ENCODE measurements around the gene RREB1. TPM values are rescaled to one million over a fixed set of nuclear protein-coding genes. Genes with fewer than 3 reads are reported as not detected.
A peak's percentile ranks its signal among the peaks of the same experiment; 100 is the strongest.

Gene RREB1
- total and polyA plus RNA-seq, 7 donors: 6.0 to 31.9 (median 20.7) TPM

GRCh38 chr6:7078856-7079255 lies 28.9 kb upstream of the RREB1 start:
- intact Hi-C loops (cut with DNase I): no loop called here
- no peaks in the 10 kb centered on the region for H3K4me1 ChIP-seq
- H3K4me3 ChIP-seq: no peak overlapping the region
- no peaks in the 10 kb centered on the region for H3K27me3 ChIP-seq
- no peak overlapping the region for H3K27ac ChIP-seq
- 75 to 89% methylated on average over 6 of the region's 6 CpGs for WGBS, 2 donors
- no peaks in the 10 kb centered on the region for H3K36me3 ChIP-seq
- H3K9me3 ChIP-seq: no peaks in the 10 kb centered on the region
- DNase-seq: no peak
- no peak for TF ChIP-seq POLR2A (IDR thresholded peaks at IDR 0.05)
- no peak for TF ChIP-seq CTCF (IDR thresholded peaks at IDR 0.05)
- TF ChIP-seq POLR2AphosphoS5 (IDR thresholded peaks at IDR 0.05): no peak
- no peak for TF ChIP-seq EP300 (IDR thresholded peaks at IDR 0.05)

GRCh38 chr6:7080311-7080710 lies 27.4 kb upstream of the RREB1 start:
- Histone ChIP-seq H3K4me3 (no peak overlapping the region), H3K36me3 (no peaks in the 10 kb centered on the region), H3K27me3 (no peaks in the 10 kb centered on the region), H3K4me1 (no peaks in the 10 kb centered on the region), H3K9me3 (no peaks in the 10 kb centered on the region), H3K27ac (no peak overlapping the region)
- 65 to 85% methylated on average over 2 of the region's 2 CpGs for WGBS, 2 donors
- no peak for DNase-seq
- TF ChIP-seq EP300 (IDR thresholded peaks at IDR 0.05): no peak
- intact Hi-C loops (cut with DNase I): no loop called here

GRCh38 chr6:7085911-7086310 lies 21.9 kb upstream of the RREB1 start:
- peak; percentile 67 for DNase-seq
- peak overlapping the region in 2 of 4 donors; percentile 35 to 42 for H3K27ac ChIP-seq
- 100% methylated on average over 1 of the region's 1 CpG for WGBS, 2 donors
- H3K9me3 ChIP-seq: no peaks in the 10 kb centered on the region
- no peaks in the 10 kb centered on the region for H3K36me3 ChIP-seq
- peaks cover 0 to 15% (median 10%) of the 10 kb centered on the region in 4 donors for H3K4me1 ChIP-seq
- no peaks in the 10 kb centered on the region for H3K27me3 ChIP-seq
- H3K4me3 ChIP-seq: no peak overlapping the region
- intact Hi-C loops (cut with DNase I): no loop called here
- TF ChIP-seq POLR2A (IDR thresholded peaks at IDR 0.05) (no peak), CTCF (IDR thresholded peaks at IDR 0.05) (no peak), POLR2AphosphoS5 (IDR thresholded peaks at IDR 0.05) (no peak), EP300 (IDR thresholded peaks at IDR 0.05) (no peak)

GRCh38 chr6:7086488-7086887 lies 21.3 kb upstream of the RREB1 start:
- TF ChIP-seq EP300 (IDR thresholded peaks at IDR 0.05) (no peak), POLR2A (IDR thresholded peaks at IDR 0.05) (no peak), CTCF (IDR thresholded peaks at IDR 0.05) (no peak), POLR2AphosphoS5 (IDR thresholded peaks at IDR 0.05) (no peak)
- H3K4me3 ChIP-seq: peak overlapping the region; percentile 2 to 39 (median 26)
- peak overlapping the region in 3 of 4 donors; percentile 25 to 42 (median 35) for H3K27ac ChIP-seq
- DNase-seq: no peak
- H3K4me1 ChIP-seq: peaks cover 0 to 15% (median 10%) of the 10 kb centered on the region in 4 donors
- WGBS, 2 donors: 19 to 69% methylated on average over 9 of the region's 9 CpGs
- intact Hi-C loops (cut with DNase I): no loop called here
- no peaks in the 10 kb centered on the region for H3K9me3 ChIP-seq
- H3K27me3 ChIP-seq: no peaks in the 10 kb centered on the region
- no peaks in the 10 kb centered on the region for H3K36me3 ChIP-seq

GRCh38 chr6:7087066-7087465 lies 20.7 kb upstream of the RREB1 start:
- H3K27ac ChIP-seq: peak overlapping the region; percentile 14 to 42 (median 30)
- intact Hi-C loops (cut with DNase I): no loop called here
- WGBS, 2 donors: 48 to 67% methylated on average over 3 of the region's 3 CpGs

More at GRCh38 chr6:7087066-7087465, 20.7 kb upstream of the RREB1 start:
- Histone ChIP-seq H3K27me3 (no peaks in the 10 kb centered on the region), H3K4me3 (peak overlapping the region; percentile 2 to 39 (median 26)), H3K36me3 (no peaks in the 10 kb centered on the region), H3K9me3 (no peaks in the 10 kb centered on the region), H3K4me1 (peaks cover 0 to 15% (median 10%) of the 10 kb centered on the region in 4 donors)
- DNase-seq: no peak
- no peak for TF ChIP-seq POLR2A (IDR thresholded peaks at IDR 0.05)
- peak in 2 of 4 experiments; percentile 4 to 27 for TF ChIP-seq CTCF (IDR thresholded peaks at IDR 0.05)
- no peak for TF ChIP-seq POLR2AphosphoS5 (IDR thresholded peaks at IDR 0.05)

All from sigmoid colon (tissue), 7 donors.